Fibroblast of the aortic adventitia (primary cell): ENCODE measurements around the gene DEPDC5. TPM values are rescaled to one million over a fixed set of nuclear protein-coding genes. Genes with fewer than 3 reads are reported as not detected.
A peak's percentile ranks its signal among the peaks of the same experiment; 100 is the strongest.

Experiments
- DNase-seq: peaks from one replicate; pipeline ENCODE4 v3.0.0-alpha.2; 2010; ENCODE audit warnings: low read depth
- H3K4me3 ChIP-seq: 2 replicates; pipeline ENCODE4 v1.5.1; 2011; ENCODE audit warnings: low read depth, mild to moderate bottlenecking, control low read depth, low read length, moderate library complexity
- CTCF ChIP-seq: IDR thresholded peaks from 2 replicates; pipeline ENCODE4 v1.5.1; 2011; ENCODE audit warnings: mild to moderate bottlenecking, low read length, control low read depth, inconsistent platforms; ENCODE audit not compliant: insufficient read depth
- total RNA-seq: library from RNA; depleted of rRNA; stranded (reverse); fragments of >200 nt; gene quantifications from 2 replicates; pipeline ENCODE4 v1.2.3, GENCODE V29; 2012; ENCODE audit warnings: low replicate concordance

Gene DEPDC5
- total RNA-seq, 1 donor, result 17.7 TPM

GRCh38 chr22:31846161-31847115 is 92.6 kb downstream of the DEPDC5 start:
- no peak overlapping the region for H3K4me3 ChIP-seq
- DNase-seq, result peak; percentile 57
- peak; percentile 29 for TF ChIP-seq CTCF

GRCh38 chr22:31848411-31848810 is 94.6 kb downstream of the DEPDC5 start:
- no peak for DNase-seq
- TF ChIP-seq CTCF, result no peak
- no peak overlapping the region for H3K4me3 ChIP-seq

GRCh38 chr22:31850135-31850534 is 96.3 kb downstream of the DEPDC5 start:
- no peak overlapping the region for H3K4me3 ChIP-seq
- no peak for DNase-seq
- no peak for TF ChIP-seq CTCF

GRCh38 chr22:31852691-31853421 is 99.0 kb downstream of the DEPDC5 start:
- TF ChIP-seq CTCF, result no peak
- no peak overlapping the region for H3K4me3 ChIP-seq
- DNase-seq, result peak; percentile 40

- no peak for TF ChIP-seq CTCF
- no peak overlapping the region for H3K4me3 ChIP-seq
- no peak for DNase-seq
Measured at GRCh38 chr22:31853736-31854495, 100.1 kb downstream of the DEPDC5 start.

GRCh38 chr22:31857247-31857646 is 103.4 kb downstream of the DEPDC5 start:
- no peak for TF ChIP-seq CTCF
- no peak overlapping the region for H3K4me3 ChIP-seq
- DNase-seq, result no peak
